Testis (tissue), 3 donors: ENCODE measurements around the gene ABHD17A. TPM values are rescaled to one million over a fixed set of nuclear protein-coding genes. Genes with fewer than 3 reads are reported as not detected.

Experiments
- DNase-seq: peaks from one replicate; pipeline ENCODE4 v3.0.0-alpha.2; 2019
- H3K27ac ChIP-seq, 2 donors: fragments of 200-600 bp; sonication (generic); one replicate each; pipeline ENCODE4 v1.5.1; 2019
- H3K27me3 ChIP-seq: fragments of 200-600 bp; sonication (generic); one replicate; pipeline ENCODE4 v1.5.1; 2019
- H3K36me3 ChIP-seq: fragments of 200-600 bp; sonication (generic); one replicate; pipeline ENCODE4 v1.5.1; 2017; ENCODE audit warnings: low read depth; ENCODE audit errors: missing control alignments
- H3K4me1 ChIP-seq: fragments of 200-600 bp; sonication (generic); one replicate; pipeline ENCODE4 v1.5.1; 2019
- H3K4me3 ChIP-seq, 2 donors: fragments of 200-600 bp; sonication (generic); one replicate each; pipeline ENCODE4 v1.5.1; 2017 to 2019
- H3K9me3 ChIP-seq: fragments of 200-600 bp; sonication (generic); one replicate; pipeline ENCODE4 v1.5.1; 2017
- CTCF ChIP-seq, 3 experiments: fragments of 450-650 bp in 2 of 3; fragments of 200-600 bp in 1 of 3; sonication (generic) in 1 of 3; IDR thresholded peaks; one replicate each; pipeline ENCODE4 v1.5.1; 2016 to 2019; ENCODE audit warnings: antibody characterized with exemption in 3 of 3, mild to moderate bottlenecking in 2 of 3, moderate library complexity in 1 of 3
- POLR2A ChIP-seq: fragments of 450-650 bp; IDR thresholded peaks from one replicate; pipeline ENCODE4 v1.6.1; 2017; ENCODE audit warnings: antibody characterized with exemption, mild to moderate bottlenecking, moderate library complexity
- WGBS, 2 donors: methylation state at CpG; one replicate each; pipeline ENCODE4 v1.1.5; 2018; 5-methylcytosine and 5-hydroxymethylcytosine counted together
- intact Hi-C: fragments of 100-400 bp; cut with DNase I; formaldehyde crosslinking; loops from one replicate; pipeline ENCODE4 v1.15.1; 2023; ENCODE audit warnings: low total_unique reads
- polyA plus RNA-seq: library from polyadenylated mRNA; stranded (reverse); fragments of 350-450 nt; fragmentation: Illumina TruSeq; extraction: RNeasy Lipid Tissue Mini Kit (QIAGEN cat#74804); gene quantifications from one replicate; pipeline ENCODE4 v1.2.3, GENCODE V29; 2014; ENCODE audit warnings: low read depth, low replicate concordance; ENCODE audit not compliant: insufficient read depth
- total RNA-seq, 2 donors: library from RNA; depleted of rRNA; stranded (reverse); fragments of >200 nt; gene quantifications; one replicate each; pipeline ENCODE4 v1.2.3, GENCODE V29; 2016

ABHD17A gene
- total and polyA plus RNA-seq, 3 donors from 2014 or later: 51.1 to 140 (median 127) TPM

- Histone ChIP-seq H3K4me3 (no peak overlapping the region), H3K4me1 (peaks cover 63% of the 10 kb centered on the region), H3K27me3 (no peaks in the 10 kb centered on the region), H3K36me3 (no peaks in the 10 kb centered on the region), H3K9me3 (no peaks in the 10 kb centered on the region), H3K27ac (no peak overlapping the region)
- intact Hi-C loops: no loop called here
- no peak for DNase-seq
- no peak for TF ChIP-seq POLR2A
- TF ChIP-seq CTCF (IDR thresholded peaks at IDR 0.05): no peak
- 85% methylated on average over 16 of the region's 16 CpGs; no CpG with 5 or more reads in 1 of the 2 donors for WGBS, 2 donors
Measured at GRCh38 chr19:1845125-1845515, 40.2 kb downstream of the ABHD17A start.

DNA sequence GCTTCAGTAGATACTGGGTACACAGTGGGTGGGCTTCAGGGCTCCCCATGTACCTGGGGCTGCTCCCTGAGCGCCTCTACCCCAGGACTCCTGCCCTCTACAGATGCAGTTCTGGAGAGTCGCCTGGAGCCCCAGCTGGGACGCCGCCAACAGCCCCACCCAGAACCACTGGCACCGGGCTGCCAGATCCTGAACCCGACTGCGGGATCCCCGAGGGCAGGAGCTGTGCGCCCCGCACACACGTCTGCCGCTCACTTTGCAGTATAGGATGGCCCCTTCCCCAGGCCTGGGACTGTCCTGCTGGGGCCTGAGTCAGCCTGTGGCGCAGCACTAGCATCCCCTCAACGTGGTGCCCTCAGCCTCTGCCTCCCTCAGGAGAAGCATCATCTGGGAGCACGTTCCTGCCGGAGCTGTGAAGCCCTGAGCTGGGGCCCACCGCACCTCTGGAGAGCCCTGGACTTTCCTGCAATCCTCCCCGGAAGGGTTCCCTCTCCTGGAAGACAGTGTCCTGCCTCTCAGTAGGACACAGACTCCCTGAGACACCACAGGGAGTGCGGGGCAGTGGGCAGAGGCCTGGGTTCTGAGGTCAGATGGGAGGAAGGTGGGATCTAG lies 40.7 kb downstream of the ABHD17A start:
- WGBS, 2 donors: 66 to 79% methylated on average over 13 to 19 of the region's 19 CpGs
- no peak for DNase-seq
- Histone ChIP-seq H3K4me3 (no peak overlapping the region), H3K27ac (no peak overlapping the region), H3K36me3 (no peaks in the 10 kb centered on the region), H3K27me3 (no peaks in the 10 kb centered on the region), H3K9me3 (no peaks in the 10 kb centered on the region), H3K4me1 (peaks cover 64% of the 10 kb centered on the region)
- intact Hi-C loops: no loop called here
- TF ChIP-seq POLR2A (no peak), CTCF (IDR thresholded peaks at IDR 0.05) (no peak)

- DNase-seq: no peak
- Histone ChIP-seq H3K4me3 (no peak overlapping the region), H3K9me3 (no peaks in the 10 kb centered on the region), H3K36me3 (no peaks in the 10 kb centered on the region), H3K27me3 (no peaks in the 10 kb centered on the region), H3K27ac (peak overlapping the region in 1 of 2 donors; percentile 50), H3K4me1 (peaks cover 64% of the 10 kb centered on the region)
- 62 to 84% methylated on average over 5 to 25 of the region's 25 CpGs for WGBS, 2 donors
- intact Hi-C loops: no loop called here
- TF ChIP-seq CTCF (IDR thresholded peaks at IDR 0.05) (no peak), POLR2A (no peak)
Measured at GRCh38 chr19:1843646-1844394, 41.5 kb downstream of the ABHD17A start.

- no peak overlapping the region for H3K4me3 ChIP-seq
- WGBS, 2 donors: 67 to 70% methylated on average over 9 to 19 of the region's 22 CpGs
- no peaks in the 10 kb centered on the region for H3K27me3 ChIP-seq
- H3K9me3 ChIP-seq: no peaks in the 10 kb centered on the region
- TF ChIP-seq POLR2A (no peak), CTCF (IDR thresholded peaks at IDR 0.05) (no peak)
- intact Hi-C loops: no loop called here
- H3K36me3 ChIP-seq: no peaks in the 10 kb centered on the region
- peak overlapping the region in 1 of 2 donors; percentile 82 for H3K27ac ChIP-seq
- DNase-seq: no peak
- peaks cover 68% of the 10 kb centered on the region for H3K4me1 ChIP-seq
Measured at GRCh38 chr19:1843116-1843515, 42.2 kb downstream of the ABHD17A start.
